PC-9 (cell line): ENCODE results near the gene NPIPB2. TPM values are rescaled to one million over a fixed set of nuclear protein-coding genes. Genes with fewer than 3 reads are reported as not detected.
A peak's percentile ranks its signal among the peaks of the same experiment; 100 is the strongest.

Source experiments
- BruUV-seq: library from RNA; stranded (reverse); fragments of 400-500 nt; replicated peaks from 2 replicates; lab custom pipeline; 2021; lab: Mats Ljungman, UMichigan
- CTCF ChIA-PET: fragments of 300-600 bp; sonication (Branson Sonifier 250); formaldehyde crosslinking; loops from one replicate; lab custom pipeline; 2022; ENCODE audit warnings: antibody characterized with exemption; lab: Charles Lee
- POLR2A ChIA-PET: fragments of 300-600 bp; sonication (Branson Sonifier 250); formaldehyde crosslinking; loops from one replicate; lab custom pipeline; 2022; ENCODE audit warnings: antibody characterized with exemption; ENCODE audit not compliant: unreplicated experiment; lab: Charles Lee
- DNase-seq, 2 experiments: peaks; one replicate each; pipeline versions ENCODE4 v3.0.0 to v3.0.0-alpha.2; 2015 to 2022; ENCODE audit warnings: mixed read lengths in 1 of 2
- H2AFZ ChIP-seq: fragments of 200-600 bp; sonication (generic); 2 replicates; pipeline ENCODE4 v1.8.1; 2017; ENCODE audit warnings: antibody characterized with exemption
- H3F3A ChIP-seq: fragments of 200-600 bp; sonication (generic); 2 replicates; pipeline ENCODE4 v1.8.1; 2017; ENCODE audit warnings: antibody characterized with exemption, mild to moderate bottlenecking, low read depth; ENCODE audit not compliant: insufficient read depth
- H3K27ac ChIP-seq: fragments of 200-600 bp; sonication (generic); 2 replicates; pipeline ENCODE4 v1.6.1; 2016; ENCODE audit warnings: mixed run types
- H3K27me3 ChIP-seq: fragments of 200-600 bp; sonication (generic); 2 replicates; pipeline ENCODE4 v1.6.1; 2016; ENCODE audit warnings: low read depth, mixed run types; ENCODE audit not compliant: insufficient read depth
- H3K36me3 ChIP-seq: fragments of 200-600 bp; sonication (generic); 2 replicates; pipeline ENCODE4 v1.6.1; 2016; ENCODE audit warnings: low read depth, mixed run types
- H3K4me1 ChIP-seq: fragments of 200-600 bp; sonication (generic); replicated peaks from 2 replicates; pipeline ENCODE4 v1.6.1; 2016; ENCODE audit warnings: mixed run types; ENCODE audit not compliant: insufficient read depth
- H3K4me2 ChIP-seq: fragments of 200-600 bp; sonication (generic); 2 replicates; pipeline ENCODE4 v1.6.1; 2017; ENCODE audit warnings: mixed run types
- H3K4me3 ChIP-seq: fragments of 200-600 bp; sonication (generic); 2 replicates; pipeline ENCODE4 v1.6.1; 2016; ENCODE audit warnings: mixed run types
- H3K79me2 ChIP-seq: fragments of 200-600 bp; sonication (generic); 2 replicates; pipeline ENCODE4 v1.6.1; 2017; ENCODE audit warnings: low read depth, mixed run types
- H3K9me2 ChIP-seq: fragments of 200-600 bp; sonication (generic); 2 replicates; pipeline ENCODE4 v1.8.1; 2017; ENCODE audit warnings: mild to moderate bottlenecking; ENCODE audit not compliant: insufficient read depth
- H3K9me3 ChIP-seq: fragments of 200-600 bp; sonication (generic); 2 replicates; pipeline ENCODE4 v1.8.1; 2016; ENCODE audit warnings: low read depth; ENCODE audit not compliant: insufficient read depth
- H4K20me1 ChIP-seq: fragments of 200-600 bp; sonication (generic); 2 replicates; pipeline ENCODE4 v1.8.1; 2017; ENCODE audit not compliant: insufficient read depth
- CTCF ChIP-seq: fragments of 200-600 bp; sonication (generic); conservative IDR thresholded peaks from 2 replicates; pipeline ENCODE4 v1.6.1; 2017; ENCODE audit warnings: mixed run types, antibody characterized with exemption, mild to moderate bottlenecking, moderate library complexity
- EZH2 ChIP-seq: fragments of 200-600 bp; sonication (generic); IDR thresholded peaks from 2 replicates; pipeline ENCODE4 v1.8.0; 2017; ENCODE audit warnings: antibody characterized with exemption, low read depth
- intact Hi-C: fragments of 100-400 bp; cut with micrococcal nuclease; formaldehyde crosslinking; loops from one replicate; pipeline ENCODE4 v1.10.0; 2022; ENCODE audit not compliant: unreplicated experiment
- total RNA-seq: library from RNA; stranded (reverse); gene quantifications from 2 replicates; pipeline ENCODE4 v1.2.3, GENCODE V29; 2021

Gene NPIPB2
- total RNA-seq, 1 experiment from 2014 or later = 43.3 TPM

GRCh38 chr16:11890231-11890965 lies 51.4 kb downstream of the NPIPB2 start:
- peaks cover 38% of the 10 kb centered on the region; the same call in 1 of the 2 replicates for H3K79me2 ChIP-seq
- no TSS peak for BruUV-seq

DNA sequence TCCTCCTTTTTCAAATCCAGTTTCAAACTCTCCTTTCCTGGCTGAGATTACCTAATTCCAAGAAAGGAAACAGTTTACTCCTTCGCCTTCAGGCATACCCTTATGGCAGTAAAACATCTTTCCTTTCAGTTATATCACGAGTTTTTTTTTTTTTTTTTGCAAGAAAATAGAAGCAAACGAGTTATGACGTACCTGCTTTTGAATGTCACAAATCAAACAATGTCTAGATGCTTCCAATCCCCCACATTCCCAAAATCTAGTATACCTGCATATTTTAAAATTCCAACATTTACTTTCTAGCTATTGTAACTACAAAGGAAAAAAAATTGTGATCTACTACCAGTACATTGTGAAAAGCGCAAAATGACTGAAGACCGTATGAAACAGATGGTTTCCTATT lies 55.0 kb downstream of the NPIPB2 start:
- H3K27ac ChIP-seq = no peak overlapping the region
- H3K27me3 ChIP-seq = no peaks in the 10 kb centered on the region
- no peak for DNase-seq
- no peaks in the 10 kb centered on the region for H3K9me2 ChIP-seq
- no peak overlapping the region for H3K4me3 ChIP-seq
- peaks cover 24% of the 10 kb centered on the region for H3K79me2 ChIP-seq
- peaks cover 56% of the 10 kb centered on the region for H3K36me3 ChIP-seq
- H2AFZ ChIP-seq = no peak overlapping the region
- BruUV-seq = TSS peak; percentile 7
- H3K9me3 ChIP-seq = no peaks in the 10 kb centered on the region
- H3F3A ChIP-seq = peaks cover 52% of the 10 kb centered on the region; the same call in 1 of the 2 replicates
- POLR2A ChIA-PET = no interaction called here
- no peak overlapping the region for H3K4me2 ChIP-seq
- H4K20me1 ChIP-seq = peaks cover 28% of the 10 kb centered on the region
- H3K4me1 ChIP-seq = no peaks in the 10 kb centered on the region
- intact Hi-C loops = no loop called here
- TF ChIP-seq EZH2 = no peak
- no peak for TF ChIP-seq CTCF
- CTCF ChIA-PET = no interaction called here

More at GRCh38 chr16:11890231-11890965, 51.4 kb downstream of the NPIPB2 start:
- no peak overlapping the region for H2AFZ ChIP-seq
- no peak overlapping the region for H3K27ac ChIP-seq
- POLR2A ChIA-PET = interaction anchor here (0.6 kb wide), 1 partner anchor 639 kb away, joined by 5 read pairs; no protein-coding TSS in a partner anchor
- no peak for DNase-seq
- H3K9me3 ChIP-seq = no peaks in the 10 kb centered on the region
- no peak overlapping the region for H3K4me3 ChIP-seq
- CTCF ChIA-PET = no interaction called here
- intact Hi-C loops = no loop called here
- H4K20me1 ChIP-seq = peaks cover 30% of the 10 kb centered on the region
- peaks cover 55% of the 10 kb centered on the region for H3F3A ChIP-seq
- no peaks in the 10 kb centered on the region for H3K9me2 ChIP-seq
- H3K4me2 ChIP-seq = no peak overlapping the region
- no peaks in the 10 kb centered on the region for H3K27me3 ChIP-seq
- no peak for TF ChIP-seq CTCF
- no peak for TF ChIP-seq EZH2
- peaks cover 42% of the 10 kb centered on the region for H3K36me3 ChIP-seq
- H3K4me1 ChIP-seq = no peaks in the 10 kb centered on the region

GRCh38 chr16:11884035-11884434 lies 57.8 kb downstream of the NPIPB2 start:
- peaks cover 11% of the 10 kb centered on the region; the same call in 1 of the 2 replicates for H3K79me2 ChIP-seq
- no peak overlapping the region for H3K4me3 ChIP-seq
- no TSS peak for BruUV-seq
- H3K4me2 ChIP-seq = no peak overlapping the region
- TF ChIP-seq CTCF (no peak), EZH2 (no peak)
- ChIA-PET POLR2A (no interaction called here), CTCF (no interaction called here)
- H3K36me3 ChIP-seq = peaks cover 54% of the 10 kb centered on the region
- H4K20me1 ChIP-seq = peaks cover 21% of the 10 kb centered on the region; the same call in 1 of the 2 replicates
- peaks cover 55% of the 10 kb centered on the region; the same call in 1 of the 2 replicates for H3F3A ChIP-seq
- no peak overlapping the region for H2AFZ ChIP-seq
- H3K4me1 ChIP-seq = no peaks in the 10 kb centered on the region
- DNase-seq = no peak
- intact Hi-C loops = no loop called here
- H3K9me3 ChIP-seq = no peaks in the 10 kb centered on the region
- no peaks in the 10 kb centered on the region for H3K9me2 ChIP-seq
- no peak overlapping the region for H3K27ac ChIP-seq
- no peaks in the 10 kb centered on the region for H3K27me3 ChIP-seq
